ACC112 (cell line): ENCODE results near the gene ANTXR1.

ENCODE experiments used
- H2AFZ ChIP-seq: fragments of 200-600 bp; sonication (generic); one replicate; pipeline ENCODE4 v1.6.0; 2017; ENCODE audit warnings: antibody characterized with exemption, low read length; ENCODE audit not compliant: unreplicated experiment
- H3K27ac ChIP-seq: fragments of 200-600 bp; sonication (generic); 2 replicates; pipeline ENCODE4 v1.5.1; 2014; ENCODE audit warnings: low read depth, mild to moderate bottlenecking, antibody characterized with exemption, low read length, moderate library complexity
- H3K27me3 ChIP-seq: fragments of 200-600 bp; sonication (generic); 2 replicates; pipeline ENCODE4 v1.6.1; 2014; ENCODE audit warnings: mild to moderate bottlenecking, antibody characterized with exemption, low read length, moderate library complexity, mixed read lengths; ENCODE audit not compliant: insufficient read depth
- H3K36me3 ChIP-seq: fragments of 200-600 bp; sonication (generic); 2 replicates; pipeline ENCODE4 v1.6.1; 2016; ENCODE audit warnings: mild to moderate bottlenecking, antibody characterized with exemption, low read length, moderate library complexity, mixed read lengths; ENCODE audit not compliant: insufficient read depth
- H3K4me1 ChIP-seq: fragments of 200-600 bp; sonication (generic); one replicate; pipeline ENCODE4 v1.6.1; 2016; ENCODE audit warnings: low read length, mixed read lengths; ENCODE audit not compliant: insufficient read depth, unreplicated experiment, control insufficient read depth
- H3K4me3 ChIP-seq: fragments of 200-600 bp; sonication (generic); 2 replicates; pipeline ENCODE4 v1.5.1; 2014; ENCODE audit warnings: mild to moderate bottlenecking, low read depth, low read length
- H3K79me2 ChIP-seq: fragments of 200-600 bp; sonication (generic); one replicate; pipeline ENCODE4 v1.6.0; 2016; ENCODE audit warnings: low read length; ENCODE audit not compliant: control insufficient read depth, unreplicated experiment, insufficient read depth

Gene ANTXR1

GRCh38 chr2:69013142-69013839, at the start of gene ANTXR1:
Gene ANTXR1, plus strand, starts transcription at chr2:69013179. Its CDS starts 321 bp downstream, at chr2:69013500.
- Histone ChIP-seq H3K79me2 (peaks cover 46% of the 10 kb centered on the region), H3K36me3 (no peaks in the 10 kb centered on the region), H2AFZ (peak within 1 kb of the TSS; percentile 86), H3K4me1 (peaks cover 19% of the 10 kb centered on the region), H3K27me3 (no peaks in the 10 kb centered on the region), H3K4me3 (peak within 1 kb of the TSS; percentile 80), H3K27ac (peak within 1 kb of the TSS; percentile 46; the same call in 1 of the 2 replicates)

GRCh38 chr2:68964282-68964681, 48.7 kb upstream of the ANTXR1 start:
- Histone ChIP-seq H3K27me3 (no peaks in the 10 kb centered on the region), H3K4me1 (no peaks in the 10 kb centered on the region), H3K4me3 (no peak overlapping the region), H2AFZ (no peak overlapping the region), H3K79me2 (no peaks in the 10 kb centered on the region), H3K27ac (no peak overlapping the region), H3K36me3 (no peaks in the 10 kb centered on the region)

- H2AFZ ChIP-seq, result no peak overlapping the region
- H3K27me3 ChIP-seq, result no peaks in the 10 kb centered on the region
- peaks cover 37% of the 10 kb centered on the region for H3K4me1 ChIP-seq
- no peak overlapping the region for H3K4me3 ChIP-seq
- H3K36me3 ChIP-seq, result no peaks in the 10 kb centered on the region
- no peaks in the 10 kb centered on the region for H3K79me2 ChIP-seq
- H3K27ac ChIP-seq, result no peak overlapping the region
Measured at GRCh38 chr2:68968221-68968620, 44.8 kb upstream of the ANTXR1 start.

DNA sequence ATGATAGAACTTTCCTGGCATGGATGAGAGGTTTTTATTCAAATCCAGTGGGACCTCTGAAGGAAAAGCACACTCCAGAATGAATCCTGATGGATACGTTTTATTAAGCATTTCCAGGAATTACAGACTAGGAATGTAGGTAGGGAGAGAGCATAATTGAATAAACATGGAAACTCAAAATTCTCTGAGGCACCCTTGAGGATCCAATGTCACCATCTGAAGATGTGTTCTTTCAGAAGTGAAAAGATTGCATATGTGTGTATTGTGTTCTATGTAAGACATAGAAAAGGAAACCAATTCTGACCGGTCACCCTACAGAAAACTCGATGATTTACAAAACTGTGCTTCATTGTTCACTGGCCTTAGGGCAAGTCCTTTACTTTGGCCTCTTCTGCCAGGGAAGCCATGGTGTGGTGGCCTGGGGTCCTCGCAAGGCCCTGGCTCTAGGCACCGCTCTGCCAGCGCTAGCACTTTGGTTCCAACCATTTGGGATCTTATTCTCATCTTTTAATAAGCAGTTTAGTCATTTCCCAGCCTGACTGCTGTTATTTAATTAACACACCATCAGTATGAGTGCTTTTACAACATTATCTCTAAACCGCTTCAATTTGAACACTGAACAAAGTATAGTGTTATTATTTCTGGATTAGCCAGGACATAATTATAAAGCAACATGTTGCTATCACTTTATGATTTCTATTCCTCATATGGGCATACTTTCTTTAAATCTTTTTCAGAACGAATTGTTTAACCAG, 43.1 kb upstream of the ANTXR1 start:
- Histone ChIP-seq H3K27ac (peak overlapping the region; percentile 100), H3K4me1 (peaks cover 47% of the 10 kb centered on the region), H3K27me3 (no peaks in the 10 kb centered on the region), H2AFZ (no peak overlapping the region), H3K4me3 (no peak overlapping the region), H3K79me2 (no peaks in the 10 kb centered on the region), H3K36me3 (no peaks in the 10 kb centered on the region)

DNA sequence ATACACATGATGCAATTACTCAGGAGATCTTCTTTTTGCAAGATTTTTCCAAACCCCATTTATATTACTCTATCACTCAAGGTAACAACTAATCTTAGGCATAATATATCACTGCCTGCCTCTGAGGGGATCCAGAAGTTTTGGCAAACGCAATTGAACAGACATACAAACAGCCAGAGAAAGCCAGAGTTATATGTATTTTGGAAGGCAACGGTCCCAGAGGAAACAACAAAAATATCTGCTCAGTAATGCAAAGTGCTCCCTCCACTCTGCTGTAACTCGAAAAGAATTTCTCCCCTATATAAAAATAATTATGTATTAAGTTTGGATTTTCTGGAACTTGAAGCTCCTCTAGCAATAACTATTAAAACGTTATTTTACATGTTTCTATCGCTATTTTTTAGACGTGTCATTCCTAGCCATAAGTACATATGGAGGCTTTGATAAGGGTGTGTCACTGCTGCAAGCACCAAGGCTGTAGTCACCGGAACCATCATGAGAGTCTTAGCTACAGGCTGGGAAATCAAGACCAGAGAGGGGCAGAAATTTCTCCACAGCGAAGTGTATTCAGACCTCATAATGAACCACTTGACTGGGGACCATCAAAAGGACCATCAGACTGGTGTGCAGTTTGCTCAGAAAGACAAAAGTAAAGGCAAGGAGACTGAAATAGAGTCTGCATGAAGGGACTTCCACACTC, 42.3 kb upstream of the ANTXR1 start:
- no peak overlapping the region; the same call in 1 of the 2 replicates for H3K4me3 ChIP-seq
- no peaks in the 10 kb centered on the region for H3K79me2 ChIP-seq
- no peaks in the 10 kb centered on the region for H3K36me3 ChIP-seq
- peaks cover 47% of the 10 kb centered on the region for H3K4me1 ChIP-seq
- peak overlapping the region; percentile 47 for H2AFZ ChIP-seq
- H3K27ac ChIP-seq, result peak overlapping the region; percentile 100
- H3K27me3 ChIP-seq, result no peaks in the 10 kb centered on the region

- H2AFZ ChIP-seq, result peak overlapping the region; percentile 4
- no peaks in the 10 kb centered on the region for H3K79me2 ChIP-seq
- H3K36me3 ChIP-seq, result no peaks in the 10 kb centered on the region
- H3K4me3 ChIP-seq, result no peak overlapping the region; the same call in 1 of the 2 replicates
- peaks cover 47% of the 10 kb centered on the region for H3K4me1 ChIP-seq
- H3K27me3 ChIP-seq, result no peaks in the 10 kb centered on the region
- peak overlapping the region; percentile 100 for H3K27ac ChIP-seq
Measured at GRCh38 chr2:68971591-68972231, 41.3 kb upstream of the ANTXR1 start.

- H3K4me3 ChIP-seq, result no peak within 1 kb of the TSS
- H3K36me3 ChIP-seq, result no peaks in the 10 kb centered on the region
- H2AFZ ChIP-seq, result no peak within 1 kb of the TSS
- H3K4me1 ChIP-seq, result peaks cover 47% of the 10 kb centered on the region
- no peaks in the 10 kb centered on the region for H3K27me3 ChIP-seq
- no peaks in the 10 kb centered on the region for H3K79me2 ChIP-seq
- H3K27ac ChIP-seq, result peak within 1 kb of the TSS; percentile 100
Measured at GRCh38 chr2:68974251-68974650, 38.7 kb upstream of the ANTXR1 start, which contains the start of gene GKN1. Gene GKN1, plus strand, starts transcription at chr2:68974636. Its CDS starts 42 bp downstream, at chr2:68974678.

- Histone ChIP-seq H3K27me3 (no peaks in the 10 kb centered on the region), H3K79me2 (no peaks in the 10 kb centered on the region), H2AFZ (no peak overlapping the region), H3K27ac (no peak overlapping the region), H3K4me1 (peaks cover 39% of the 10 kb centered on the region), H3K4me3 (no peak overlapping the region), H3K36me3 (no peaks in the 10 kb centered on the region)
Measured at GRCh38 chr2:68974946-68975665, 37.9 kb upstream of the ANTXR1 start.

GRCh38 chr2:68975844-68976243, 37.1 kb upstream of the ANTXR1 start:
- peaks cover 31% of the 10 kb centered on the region for H3K4me1 ChIP-seq
- no peak overlapping the region for H3K27ac ChIP-seq
- no peaks in the 10 kb centered on the region for H3K36me3 ChIP-seq
- no peaks in the 10 kb centered on the region for H3K27me3 ChIP-seq
- no peaks in the 10 kb centered on the region for H3K79me2 ChIP-seq
- no peak overlapping the region for H2AFZ ChIP-seq
- no peak overlapping the region for H3K4me3 ChIP-seq

DNA sequence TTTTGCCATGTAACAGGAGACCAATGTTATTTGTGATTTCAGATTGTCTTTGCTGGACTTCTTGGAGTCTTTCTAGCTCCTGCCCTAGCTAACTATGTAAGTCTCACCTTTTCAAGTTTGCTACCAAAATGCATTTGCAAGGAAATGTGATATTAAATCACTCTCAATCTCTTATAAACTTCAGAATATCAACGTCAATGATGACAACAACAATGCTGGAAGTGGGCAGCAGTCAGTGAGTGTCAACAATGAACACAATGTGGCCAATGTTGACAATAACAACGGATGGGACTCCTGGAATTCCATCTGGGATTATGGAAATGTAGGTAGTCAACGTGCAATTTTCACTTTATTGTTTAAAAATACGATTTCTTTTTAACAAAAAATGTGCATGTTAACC, 35.5 kb upstream of the ANTXR1 start:
- Histone ChIP-seq H3K4me1 (peaks cover 17% of the 10 kb centered on the region), H2AFZ (no peak overlapping the region), H3K4me3 (no peak overlapping the region), H3K27me3 (no peaks in the 10 kb centered on the region), H3K79me2 (no peaks in the 10 kb centered on the region), H3K27ac (no peak overlapping the region), H3K36me3 (no peaks in the 10 kb centered on the region)
